Right lung (tissue), 5 donors: ENCODE results near the gene LPAR1. TPM values are rescaled to one million over a fixed set of nuclear protein-coding genes. Genes with fewer than 3 reads are reported as not detected.

ENCODE experiments used
- DNase-seq, 2 donors: peaks; one replicate each; pipeline ENCODE4 v3.0.0-alpha.2; 2013
- polyA plus RNA-seq, 5 donors: library from polyadenylated mRNA; unstranded; fragments of 120-200 nt; gene quantifications; one replicate each; pipeline versions ENCODE4 v1.2.1 to v1.2.3, GENCODE V29; 2013; ENCODE audit warnings: inconsistent platforms in 1 of 5, low replicate concordance in 1 of 5; ENCODE audit not compliant: insufficient read length in 5 of 5, insufficient read depth in 1 of 5

LPAR1 gene
- polyA plus RNA-seq, 5 donors, result 54.4 to 73.3 (median 67.4) TPM

GRCh38 chr9:110967196-110967595 lies 71.1 kb downstream of the LPAR1 start:
- DNase-seq, result no peak

- no peak for DNase-seq
Measured at GRCh38 chr9:110960288-110960687, 78.0 kb downstream of the LPAR1 start.

- no peak for DNase-seq
Measured at GRCh38 chr9:110958847-110959246, 79.4 kb downstream of the LPAR1 start.

GRCh38 chr9:110954822-110955291 lies 83.4 kb downstream of the LPAR1 start:
- no peak for DNase-seq

GRCh38 chr9:110952540-110952859 lies 85.8 kb downstream of the LPAR1 start:
- no peak for DNase-seq

- DNase-seq, result no peak
Measured at GRCh38 chr9:110951805-110952539, 86.3 kb downstream of the LPAR1 start.

- no peak for DNase-seq
Measured at GRCh38 chr9:110950041-110950645, 88.1 kb downstream of the LPAR1 start.

- DNase-seq, result no peak
Measured at GRCh38 chr9:110949081-110949480, 89.2 kb downstream of the LPAR1 start.

- no peak for DNase-seq
Measured at GRCh38 chr9:110947491-110948044, 90.7 kb downstream of the LPAR1 start.

- DNase-seq, result no peak
Measured at GRCh38 chr9:110942522-110942921, 95.7 kb downstream of the LPAR1 start.

GRCh38 chr9:110940951-110941557 lies 97.2 kb downstream of the LPAR1 start:
- no peak for DNase-seq

GRCh38 chr9:110939573-110939972 lies 98.7 kb downstream of the LPAR1 start:
- DNase-seq, result no peak

GRCh38 chr9:110939047-110939446 lies 99.2 kb downstream of the LPAR1 start:
- DNase-seq, result no peak

- no peak for DNase-seq
Measured at GRCh38 chr9:110938242-110938641, 100.0 kb downstream of the LPAR1 start.

- no peak for DNase-seq
Measured at GRCh38 chr9:110936719-110937452, 101.4 kb downstream of the LPAR1 start.

- no peak for DNase-seq
Measured at GRCh38 chr9:110936237-110936636, 102.0 kb downstream of the LPAR1 start.

- DNase-seq, result no peak
Measured at GRCh38 chr9:110935829-110936228, 102.4 kb downstream of the LPAR1 start.

- DNase-seq, result no peak
Measured at GRCh38 chr9:110933350-110934001, 104.8 kb downstream of the LPAR1 start.

GRCh38 chr9:110932863-110933262 lies 105.4 kb downstream of the LPAR1 start:
- no peak for DNase-seq

GRCh38 chr9:110928599-110928998 lies 109.7 kb downstream of the LPAR1 start:
- DNase-seq, result peak in 1 of 2 donors; percentile 20

GRCh38 chr9:110926828-110927487 lies 111.3 kb downstream of the LPAR1 start:
- peak; percentile 48 to 51 for DNase-seq
